Endometrium (tissue), 2 donors: ENCODE data around the gene UBE2E3.
A peak's percentile ranks its signal among the peaks of the same experiment; 100 is the strongest.
"Not testable (repeated sequence)": the region's sequence is repeated elsewhere in the genome, so short reads cannot be mapped to it uniquely, and the experiment has no call there.

Experiments used
- FAIRE-seq: peaks from 2 replicates; lab custom pipeline; 2012; peaks lifted over from hg19 to GRCh38; lab: Jason Lieb, UNC
- donor health status: control.
- donor health status: control.

UBE2E3 gene

DNA sequence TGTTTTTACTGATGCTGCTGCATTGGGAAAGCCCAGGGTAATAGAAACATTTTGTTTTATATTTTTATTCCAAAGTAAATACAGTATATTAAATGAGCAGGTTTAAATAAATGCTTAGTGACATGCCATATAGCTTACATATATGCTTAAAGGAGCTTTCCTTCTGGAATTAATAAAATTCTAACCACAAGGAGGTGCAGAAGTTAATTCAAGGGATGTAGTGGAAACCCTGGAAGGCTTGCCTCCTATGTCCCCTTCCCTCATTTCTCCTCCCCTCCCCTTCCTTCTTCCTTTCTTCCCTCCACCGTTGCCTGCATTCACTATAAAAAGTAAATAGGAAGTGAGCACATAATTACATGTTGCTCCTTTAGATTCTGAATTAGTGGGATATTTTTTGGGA is 96.3 kb downstream of the UBE2E3 start:
- FAIRE-seq = no peak

DNA sequence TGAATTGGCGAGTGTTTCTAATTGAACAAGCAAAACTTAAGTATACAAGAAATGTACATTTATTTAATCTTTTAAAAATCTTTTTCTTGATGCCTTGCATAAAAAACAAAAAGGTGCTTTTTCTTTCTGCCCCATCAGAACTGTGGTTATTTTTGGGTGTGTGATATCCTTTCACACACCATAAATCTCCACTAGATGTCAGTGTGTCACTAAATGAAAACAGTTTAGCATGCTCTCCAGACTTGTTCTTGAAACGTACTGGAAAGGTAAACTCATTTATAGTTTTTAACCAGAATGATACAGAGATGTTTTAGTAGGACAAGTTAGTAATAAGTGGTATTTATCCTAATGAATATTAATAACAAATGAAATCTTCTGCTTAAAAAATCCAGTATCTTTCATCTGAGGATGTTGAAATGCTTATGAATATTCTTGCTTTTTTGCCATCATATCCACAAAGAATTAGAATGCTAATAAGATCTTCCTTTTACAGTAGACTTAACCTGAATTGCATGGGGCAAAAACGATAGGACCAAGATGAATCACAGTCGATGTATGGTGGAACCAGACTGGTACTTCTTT is 96.8 kb downstream of the UBE2E3 start:
- peak; percentile 92 for FAIRE-seq

DNA sequence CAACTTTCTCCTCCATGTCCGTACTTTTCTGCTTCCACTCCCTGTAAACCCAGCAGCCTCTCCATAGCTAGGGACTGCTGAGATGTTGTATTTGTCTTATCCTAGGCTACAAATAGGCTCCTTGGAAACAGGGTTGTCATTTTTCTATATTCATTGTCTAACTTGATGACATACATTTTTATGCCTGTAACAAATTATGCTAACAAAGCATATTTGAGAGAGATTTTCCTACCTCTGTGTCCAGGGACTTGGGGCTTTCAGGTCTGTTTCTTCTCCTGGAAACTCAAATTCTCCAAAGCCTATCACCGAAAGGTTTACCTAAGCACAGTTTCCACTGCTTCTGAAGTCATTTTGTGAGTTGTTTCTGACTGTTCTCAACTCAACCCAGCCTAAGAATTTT is 102.7 kb downstream of the UBE2E3 start:
- no peak for FAIRE-seq

DNA sequence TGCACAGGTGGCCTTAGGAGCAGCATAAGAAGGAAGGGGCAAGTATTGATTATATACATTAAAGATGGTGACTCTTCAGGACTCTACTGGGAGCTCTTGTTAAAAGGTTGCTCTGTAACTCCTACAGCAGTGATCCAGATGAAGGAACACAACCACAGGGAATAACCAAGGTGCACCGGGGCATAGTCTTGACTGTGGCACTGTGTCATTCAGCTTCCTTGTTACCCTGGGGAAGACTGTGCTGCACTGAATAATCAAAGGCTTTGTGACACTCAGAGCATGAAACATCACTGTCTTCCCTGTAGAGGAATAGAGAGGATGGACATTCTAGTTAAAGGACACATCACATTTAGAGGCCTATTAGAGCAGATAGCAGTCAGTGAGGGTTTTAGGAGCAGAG is 105.3 kb downstream of the UBE2E3 start:
- FAIRE-seq = no peak

DNA sequence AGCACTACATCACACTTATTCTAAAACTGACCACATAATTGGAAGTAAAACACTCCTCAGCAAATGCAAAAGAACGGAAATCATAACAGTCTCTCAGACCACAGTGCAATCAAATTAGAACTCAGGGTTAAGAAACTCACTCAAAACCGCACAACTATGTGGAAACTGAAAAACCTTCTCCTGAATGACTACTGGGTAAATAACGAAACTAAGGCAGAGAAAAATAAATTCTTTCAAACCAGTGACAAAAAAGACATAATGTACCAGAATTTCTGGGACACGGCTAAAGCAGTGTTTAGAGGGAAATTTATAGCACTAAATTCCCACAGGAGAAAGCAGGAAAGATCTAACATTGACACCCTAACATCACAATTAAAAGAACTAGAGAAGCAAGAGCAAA is 111.5 kb downstream of the UBE2E3 start:
- FAIRE-seq = not testable (repeated sequence)

DNA sequence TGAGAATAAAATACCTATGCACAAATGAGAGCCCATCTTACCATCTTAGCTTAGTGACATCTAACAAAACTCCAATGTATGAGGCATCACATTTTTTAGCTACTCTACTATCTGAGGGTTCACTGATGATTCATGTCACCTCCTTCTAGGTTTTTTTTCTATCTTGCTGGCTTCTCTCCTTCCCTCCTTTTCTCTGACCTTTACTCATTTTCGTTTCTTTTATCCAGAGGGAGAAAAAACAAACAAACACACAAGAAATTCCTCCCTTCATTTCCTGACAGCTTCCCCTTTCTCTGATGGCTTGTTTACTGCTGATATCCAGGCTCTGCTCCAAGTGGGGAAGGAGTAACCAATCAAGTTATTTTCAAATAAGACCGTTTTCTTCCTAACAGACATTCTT is 115.1 kb downstream of the UBE2E3 start:
- no peak for FAIRE-seq

DNA sequence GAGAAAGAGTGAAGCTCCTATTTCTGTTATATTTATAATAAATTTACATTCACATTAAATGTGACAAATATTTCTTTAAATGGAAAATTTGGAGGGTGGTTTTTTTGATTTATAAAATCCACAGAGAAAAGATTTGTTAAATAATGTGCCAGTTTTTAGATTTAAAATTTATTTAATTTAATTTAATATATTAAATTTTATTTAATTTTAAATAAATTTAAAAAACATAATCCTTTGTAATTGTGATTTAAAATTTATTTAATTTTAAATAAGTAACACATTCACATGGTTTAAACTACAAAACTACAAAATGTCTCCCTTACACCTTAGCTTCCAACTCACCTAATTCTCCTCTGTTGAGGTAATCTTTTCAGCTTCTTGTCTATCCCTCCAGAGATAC is 123.3 kb downstream of the UBE2E3 start:
- peak; percentile 90 for FAIRE-seq

DNA sequence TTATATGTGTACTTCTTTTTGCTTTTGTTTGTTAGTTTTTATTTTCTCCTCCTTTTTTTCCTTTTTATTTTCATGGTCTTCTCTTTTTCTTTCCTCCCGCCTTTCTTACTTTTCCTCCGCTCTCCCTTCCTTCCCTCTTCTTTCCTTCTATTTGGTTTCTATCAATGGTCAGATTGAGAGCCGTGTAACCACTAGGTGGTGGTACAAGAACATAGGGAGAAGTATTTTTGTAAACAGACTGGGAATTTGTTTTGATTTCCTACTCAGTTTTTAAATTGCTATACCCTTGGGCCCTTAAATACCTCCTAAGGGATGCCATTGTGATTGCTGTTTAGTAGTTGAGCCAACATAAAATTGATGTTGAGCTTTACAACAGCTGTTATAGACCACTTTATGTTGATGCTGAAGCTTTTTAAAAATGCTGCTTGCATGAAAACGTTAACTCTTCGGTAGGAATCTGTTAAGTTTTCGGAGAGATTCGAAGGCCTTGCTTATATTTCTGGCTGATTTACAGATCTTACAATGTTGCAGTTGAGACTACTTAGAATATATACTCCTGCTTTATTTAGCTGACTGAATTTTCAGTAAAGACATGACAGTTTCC is 124.2 kb downstream of the UBE2E3 start:
- peak; percentile 33 for FAIRE-seq

DNA sequence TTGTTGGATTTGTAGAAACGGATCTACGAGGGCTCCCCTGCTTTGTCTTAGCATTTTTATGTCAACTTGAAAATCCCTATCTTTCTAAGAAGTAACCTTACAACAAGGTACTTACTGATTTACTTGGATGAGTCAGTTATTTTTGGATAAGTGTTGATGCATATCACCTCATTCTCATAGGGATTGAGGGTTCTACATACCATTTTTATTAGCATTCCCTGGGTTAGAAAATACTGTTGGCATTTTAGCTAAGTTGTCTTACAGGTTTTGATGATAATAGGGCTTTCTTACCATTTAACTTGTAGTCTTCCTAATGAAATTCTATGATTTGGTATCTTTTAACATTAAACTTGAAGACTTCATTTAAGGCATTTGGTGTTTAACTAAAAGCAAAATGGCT is 125.2 kb downstream of the UBE2E3 start:
- FAIRE-seq = no peak

DNA sequence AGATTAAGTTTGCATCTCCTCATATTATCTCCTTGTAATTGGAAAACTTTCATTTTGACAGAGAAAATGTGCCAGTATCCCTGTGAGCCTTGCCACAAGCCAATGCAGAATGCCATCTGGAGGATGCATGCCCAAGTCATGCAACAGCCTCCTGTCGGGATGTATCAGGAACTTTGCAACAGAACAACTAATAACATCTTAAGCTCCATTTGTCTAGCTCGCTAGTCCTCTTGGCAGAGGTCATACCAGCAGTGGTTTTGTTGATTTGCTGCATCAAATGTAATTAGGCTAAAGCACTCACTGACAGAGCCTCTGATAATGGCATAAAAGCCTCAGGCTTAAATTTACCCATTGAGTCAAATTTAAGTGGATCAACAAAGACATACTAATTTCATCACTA is 125.8 kb downstream of the UBE2E3 start:
- no peak for FAIRE-seq

DNA sequence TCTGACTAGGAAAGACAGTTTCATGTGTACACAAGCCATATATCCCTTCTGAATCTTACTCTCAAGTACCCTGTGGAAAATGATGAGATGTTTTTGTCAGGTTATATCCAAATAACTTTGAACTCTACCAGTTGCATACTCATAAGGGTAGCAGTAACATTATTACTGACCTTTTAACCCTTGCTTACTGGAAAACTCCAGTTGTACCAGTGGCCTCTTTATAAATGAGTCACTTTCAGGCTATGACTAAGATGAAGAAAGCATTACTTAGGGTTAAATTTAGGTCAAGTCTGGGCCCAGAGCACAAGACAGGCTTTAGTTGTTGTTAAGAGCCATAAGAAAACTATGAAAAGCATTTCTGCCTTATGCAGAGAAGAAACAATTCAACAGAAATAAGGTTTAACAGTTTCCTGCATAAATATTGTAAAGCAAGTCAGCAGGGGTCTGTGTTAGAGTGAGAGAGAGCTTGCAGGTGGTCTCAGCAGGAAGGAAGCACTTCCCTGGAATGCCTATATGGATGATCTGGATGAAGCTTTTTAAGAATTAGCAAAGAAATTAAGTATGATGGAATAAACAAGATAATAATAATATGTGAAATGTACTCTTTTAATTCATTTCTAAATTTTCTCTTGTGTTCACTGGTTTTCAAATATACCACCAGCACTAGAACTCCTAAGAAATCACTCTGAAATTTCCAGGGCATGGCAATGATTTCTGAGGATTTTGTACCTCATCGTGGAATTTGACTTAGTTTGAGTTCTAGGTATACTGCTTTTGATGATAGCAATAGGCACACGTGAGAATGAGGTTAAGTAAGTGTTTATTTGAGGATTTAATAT is 126.6 kb downstream of the UBE2E3 start:
- FAIRE-seq = no peak

DNA sequence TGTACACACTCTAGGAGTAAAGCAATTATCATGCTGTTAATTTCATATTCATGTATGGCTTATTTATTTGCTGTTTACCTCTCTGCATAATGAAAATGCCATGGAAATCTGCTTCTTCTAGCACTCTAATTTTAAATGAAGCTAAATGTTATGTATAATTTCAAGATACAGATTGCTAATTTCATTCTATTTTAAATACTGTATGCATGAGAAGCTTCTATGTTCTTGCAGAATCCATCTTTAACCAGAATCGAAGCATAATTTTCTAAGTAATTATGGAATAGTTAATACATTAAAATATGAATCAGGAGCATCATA is 127.2 kb downstream of the UBE2E3 start:
- FAIRE-seq = no peak

DNA sequence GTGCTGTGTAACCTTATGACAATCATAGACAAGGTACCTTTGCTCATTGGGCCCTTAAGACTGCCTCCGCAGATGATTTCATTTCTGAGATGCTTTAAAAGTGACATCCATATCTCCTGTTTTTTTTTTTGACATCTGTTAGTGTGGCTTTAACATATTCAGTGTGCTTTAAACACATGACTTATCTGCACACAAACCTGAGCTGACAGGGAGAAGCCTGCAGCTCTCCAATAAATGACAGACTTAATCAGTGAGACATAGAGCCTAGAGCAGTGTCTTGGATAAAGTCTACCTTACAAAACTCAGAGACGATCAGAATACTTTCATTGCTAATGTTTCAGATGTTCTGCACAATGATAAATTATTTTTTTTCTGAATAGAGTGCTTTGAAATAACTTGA is 130.7 kb downstream of the UBE2E3 start:
- no peak for FAIRE-seq

DNA sequence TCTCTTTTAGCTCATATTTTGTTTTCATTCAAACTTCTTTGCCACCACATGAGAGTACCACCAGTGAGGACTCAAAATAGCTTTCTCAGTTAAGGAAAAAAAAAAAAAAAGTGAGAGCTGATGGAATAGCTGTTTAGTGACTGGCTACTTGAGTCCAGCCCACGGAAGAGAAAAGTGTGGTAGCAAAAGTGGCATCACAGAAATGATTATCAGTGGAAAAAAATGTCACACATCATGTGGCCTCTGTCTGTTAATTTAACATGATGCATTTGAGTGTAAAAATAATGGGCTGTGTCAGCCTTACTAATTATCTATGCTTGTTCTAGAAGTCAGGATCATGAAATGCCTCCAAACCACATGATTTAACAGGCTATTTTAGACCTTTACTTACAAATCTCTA is 132.5 kb downstream of the UBE2E3 start:
- no peak for FAIRE-seq
